GM10266 (cell line): ENCODE results near the gene E2F7.
"Not testable (repeated sequence)": the region's sequence is repeated elsewhere in the genome, so short reads cannot be mapped to it uniquely, and the experiment has no call there.

Source experiments
- DNase-seq: peaks from one replicate; pipeline ENCODE4 v3.0.0; 2012; ENCODE audit errors: extremely low spot score
- TF ChIP-seq, protein P1 (sequence below): IDR thresholded peaks from 2 replicates; pipeline ENCODE4 v1.5.1; 2012; ENCODE audit warnings: mild to moderate bottlenecking, low read depth; ENCODE audit not compliant: control insufficient read depth, insufficient read depth; ENCODE audit errors: missing control alignments

Gene E2F7

GRCh38 chr12:77079631-77080030, 14.3 kb upstream of the E2F7 start:
- TF ChIP-seq, protein P1, sequence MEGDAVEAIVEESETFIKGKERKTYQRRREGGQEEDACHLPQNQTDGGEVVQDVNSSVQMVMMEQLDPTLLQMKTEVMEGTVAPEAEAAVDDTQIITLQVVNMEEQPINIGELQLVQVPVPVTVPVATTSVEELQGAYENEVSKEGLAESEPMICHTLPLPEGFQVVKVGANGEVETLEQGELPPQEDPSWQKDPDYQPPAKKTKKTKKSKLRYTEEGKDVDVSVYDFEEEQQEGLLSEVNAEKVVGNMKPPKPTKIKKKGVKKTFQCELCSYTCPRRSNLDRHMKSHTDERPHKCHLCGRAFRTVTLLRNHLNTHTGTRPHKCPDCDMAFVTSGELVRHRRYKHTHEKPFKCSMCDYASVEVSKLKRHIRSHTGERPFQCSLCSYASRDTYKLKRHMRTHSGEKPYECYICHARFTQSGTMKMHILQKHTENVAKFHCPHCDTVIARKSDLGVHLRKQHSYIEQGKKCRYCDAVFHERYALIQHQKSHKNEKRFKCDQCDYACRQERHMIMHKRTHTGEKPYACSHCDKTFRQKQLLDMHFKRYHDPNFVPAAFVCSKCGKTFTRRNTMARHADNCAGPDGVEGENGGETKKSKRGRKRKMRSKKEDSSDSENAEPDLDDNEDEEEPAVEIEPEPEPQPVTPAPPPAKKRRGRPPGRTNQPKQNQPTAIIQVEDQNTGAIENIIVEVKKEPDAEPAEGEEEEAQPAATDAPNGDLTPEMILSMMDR = no peak
- DNase-seq = no peak

DNA sequence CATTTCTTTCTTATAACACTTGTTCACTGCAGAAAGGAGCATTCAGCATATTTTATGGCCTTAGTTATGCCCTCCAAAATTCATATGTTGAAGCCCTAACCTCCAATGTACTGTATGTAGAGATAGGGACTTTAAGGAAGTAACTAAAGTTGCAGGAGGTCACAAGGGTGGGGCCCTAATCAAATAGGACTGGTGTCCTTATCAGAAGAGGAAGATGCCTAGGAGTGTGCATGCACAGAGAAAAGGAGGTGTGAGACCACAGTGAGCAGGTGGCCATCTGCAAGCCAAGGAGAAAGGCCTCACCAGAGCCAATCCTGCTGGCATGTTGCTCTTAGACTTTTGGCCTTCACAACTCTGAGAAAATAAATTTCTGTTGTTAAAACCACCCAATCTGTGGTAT, 12.9 kb upstream of the E2F7 start:
- DNase-seq = no peak

GRCh38 chr12:77076886-77077285, 11.5 kb upstream of the E2F7 start:
- TF ChIP-seq, protein P1 = no peak
- DNase-seq = no peak

More for the DNA sequence above, 12.9 kb upstream of the E2F7 start:
- TF ChIP-seq, protein P1 = no peak

GRCh38 chr12:77073894-77074293, 8.5 kb upstream of the E2F7 start:
- not testable (repeated sequence) for DNase-seq

GRCh38 chr12:77072833-77073495, 7.6 kb upstream of the E2F7 start:
- TF ChIP-seq, protein P1 = no peak
- DNase-seq = no peak

DNA sequence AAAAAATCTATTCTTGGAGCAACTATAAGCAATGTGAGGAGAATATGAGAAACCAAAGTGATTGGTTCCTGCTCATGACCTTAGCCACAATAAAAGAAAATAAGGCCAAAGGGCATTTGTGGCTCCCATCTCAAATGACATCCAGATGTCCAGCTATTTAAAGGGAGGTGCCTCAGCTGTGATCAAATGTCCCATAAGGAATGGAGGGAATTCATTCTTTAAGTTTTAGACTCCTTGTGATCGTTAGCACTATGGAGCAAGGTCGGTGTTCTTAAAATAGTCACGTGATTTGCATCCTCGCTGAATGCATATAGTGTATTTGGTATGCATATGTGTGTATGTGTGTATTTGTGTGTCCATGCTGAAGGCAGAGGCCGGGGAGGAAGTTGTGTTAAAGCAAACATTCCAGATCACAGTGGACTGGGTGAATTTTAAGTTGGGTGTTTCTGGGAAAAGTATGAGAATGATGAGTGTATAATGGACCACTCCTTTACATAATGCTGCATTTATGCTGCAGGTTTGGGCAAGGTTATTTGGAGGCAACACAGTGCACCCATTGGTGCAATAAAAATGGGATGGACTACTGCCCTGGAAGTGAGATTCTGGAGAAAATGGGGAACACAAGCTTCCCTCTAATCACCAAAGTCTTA, 5.6 kb upstream of the E2F7 start:
- TF ChIP-seq, protein P1 = no peak
- DNase-seq = no peak

- DNase-seq = no peak
- TF ChIP-seq, protein P1 = no peak
Observed at GRCh38 chr12:77070382-77070781, 5.0 kb upstream of the E2F7 start.
